Esophagus (tissue), 2 donors: ENCODE measurements around the gene SNRK. TPM values are rescaled to one million over a fixed set of nuclear protein-coding genes. Genes with fewer than 3 reads are reported as not detected.

Experiments used
- H3K27ac ChIP-seq, 2 donors: one replicate each; pipeline ENCODE4 v1.5.1; 2013; ENCODE audit warnings: low read depth in 2 of 2, mild to moderate bottlenecking in 2 of 2, inconsistent platforms in 1 of 2, low read length in 1 of 2, moderate library complexity in 1 of 2
- H3K27me3 ChIP-seq, 2 donors: one replicate each; pipeline ENCODE4 v1.6.1; 2013; ENCODE audit warnings: low read length in 2 of 2, control low read depth in 1 of 2, mild to moderate bottlenecking in 1 of 2; ENCODE audit not compliant: insufficient read depth in 2 of 2, control insufficient read depth in 1 of 2
- H3K36me3 ChIP-seq, 2 donors: one replicate each; pipeline ENCODE4 v1.6.1; 2013; ENCODE audit warnings: low read length in 1 of 2; ENCODE audit not compliant: control insufficient read depth in 2 of 2, insufficient read depth in 2 of 2
- H3K4me1 ChIP-seq, 2 donors: one replicate each; pipeline ENCODE4 v1.6.1; 2013; ENCODE audit warnings: low read length in 1 of 2; ENCODE audit not compliant: control insufficient read depth in 2 of 2, insufficient read depth in 2 of 2
- H3K4me3 ChIP-seq, 2 donors: one replicate each; pipeline ENCODE4 v1.5.1; 2013; ENCODE audit warnings: low read length in 2 of 2, mild to moderate bottlenecking in 2 of 2, low read depth in 1 of 2, moderate library complexity in 1 of 2
- H3K9me3 ChIP-seq, 2 donors: one replicate each; pipeline ENCODE4 v1.6.1; 2013; ENCODE audit warnings: mild to moderate bottlenecking in 2 of 2, low read depth in 1 of 2, low read length in 1 of 2, moderate library complexity in 1 of 2; ENCODE audit not compliant: control insufficient read depth in 2 of 2, insufficient read depth in 1 of 2
- WGBS, 2 donors: extraction: QIAGEN DNeasy Blood & Tissue Kit; methylation state at CpG; one replicate each; pipeline ENCODE4 v1.1.7; 2013; 5-methylcytosine and 5-hydroxymethylcytosine counted together
- polyA plus RNA-seq, 2 donors: library from polyadenylated mRNA; stranded (reverse); fragments of 200-250 nt; gene quantifications; one replicate each; pipeline ENCODE4 v1.2.3, GENCODE V29; 2013
- donor health status: healthy with polysubstance abuse.
- donor health status: Bipolar disorder and iron deficiency.

Gene SNRK
- polyA plus RNA-seq, 2 donors = 11.1 to 11.3 TPM

- 80 to 94% methylated on average over 5 of the region's 5 CpGs for WGBS, 2 donors
- Histone ChIP-seq H3K27me3 (no peaks in the 10 kb centered on the region), H3K4me3 (no peak overlapping the region), H3K9me3 (no peaks in the 10 kb centered on the region), H3K27ac (no peak overlapping the region), H3K4me1 (peaks cover 0 to 3% of the 10 kb centered on the region in 2 donors), H3K36me3 (no peaks in the 10 kb centered on the region)
Measured at GRCh38 chr3:43388175-43388574, 101.8 kb downstream of the SNRK start.

- Histone ChIP-seq H3K4me1 (peaks cover 0 to 3% of the 10 kb centered on the region in 2 donors), H3K4me3 (no peak overlapping the region), H3K27ac (no peak overlapping the region), H3K27me3 (no peaks in the 10 kb centered on the region), H3K9me3 (no peaks in the 10 kb centered on the region), H3K36me3 (no peaks in the 10 kb centered on the region)
Measured at GRCh38 chr3:43388915-43389314, 102.6 kb downstream of the SNRK start.

DNA sequence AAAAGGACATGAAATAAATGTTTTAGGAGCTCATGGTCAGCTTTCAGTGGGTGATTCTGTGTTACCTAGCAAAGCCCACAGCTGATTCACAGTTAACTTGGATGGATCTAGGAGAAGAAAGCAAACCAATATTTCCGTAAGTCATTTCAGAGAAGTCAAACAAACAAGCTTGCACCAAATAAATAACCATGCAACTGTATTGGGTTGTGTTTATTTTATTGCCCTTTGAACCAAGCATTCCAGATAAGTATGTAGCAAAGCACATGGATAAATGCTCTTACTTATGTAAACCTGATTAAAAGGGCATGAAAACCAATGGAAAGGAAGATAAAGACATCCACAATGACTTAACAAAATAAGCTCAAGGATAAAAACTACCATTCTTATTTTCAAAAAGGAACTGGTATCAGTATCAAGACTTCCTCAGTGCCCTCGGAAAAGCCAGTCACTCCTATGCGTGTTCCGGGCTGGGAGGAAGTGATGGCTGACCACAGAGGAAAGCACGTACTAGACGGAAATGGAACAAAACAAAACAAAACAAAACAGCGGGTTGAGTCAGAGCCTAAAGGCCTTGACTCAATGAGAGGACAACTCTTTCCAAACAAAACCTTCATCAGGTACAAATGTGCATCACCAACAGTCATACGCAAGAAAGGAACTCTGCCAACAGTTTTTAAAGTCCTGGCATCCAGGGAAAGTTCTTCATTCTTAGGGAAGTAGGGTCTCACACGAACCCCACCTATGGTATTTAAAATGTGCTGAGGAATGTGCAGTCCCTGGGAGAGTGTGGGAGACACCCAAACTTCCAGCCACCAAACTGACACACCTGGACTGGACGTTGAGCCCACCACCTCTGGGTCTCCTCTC, 103.3 kb downstream of the SNRK start:
- WGBS, 2 donors = 59 to 63% methylated on average over 10 of the region's 10 CpGs
- no peaks in the 10 kb centered on the region for H3K9me3 ChIP-seq
- H3K4me3 ChIP-seq = no peak overlapping the region
- H3K27ac ChIP-seq = peak overlapping the region; percentile 80 to 84
- H3K27me3 ChIP-seq = no peaks in the 10 kb centered on the region
- H3K36me3 ChIP-seq = no peaks in the 10 kb centered on the region
- peaks cover 0 to 3% of the 10 kb centered on the region in 2 donors for H3K4me1 ChIP-seq

DNA sequence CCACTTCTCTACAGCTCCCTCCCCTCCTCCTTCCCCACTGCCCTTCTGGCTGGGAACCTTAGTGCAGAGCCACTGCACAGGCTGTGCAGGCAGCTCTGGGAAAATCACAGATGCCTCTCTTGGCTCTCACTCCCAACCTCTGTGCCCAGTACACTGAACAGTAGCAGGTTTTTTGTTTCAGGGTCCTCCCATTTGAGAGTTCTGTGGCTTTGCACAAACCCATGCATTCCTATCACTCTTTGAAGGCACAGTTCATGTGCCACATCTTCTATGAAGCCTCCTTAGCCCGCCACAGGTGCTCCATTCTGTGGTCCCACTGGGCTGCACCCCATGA, 103.9 kb downstream of the SNRK start:
- Histone ChIP-seq H3K4me1 (peaks cover 0 to 3% of the 10 kb centered on the region in 2 donors), H3K9me3 (no peaks in the 10 kb centered on the region), H3K27ac (peak overlapping the region; percentile 80 to 84), H3K4me3 (no peak overlapping the region), H3K36me3 (no peaks in the 10 kb centered on the region), H3K27me3 (no peaks in the 10 kb centered on the region)
- WGBS, 2 donors = 65 to 87% methylated on average over 1 of the region's 1 CpG

GRCh38 chr3:43391621-43392020, 105.3 kb downstream of the SNRK start:
- H3K27ac ChIP-seq = no peak overlapping the region
- 75 to 98% methylated on average over 1 of the region's 1 CpG for WGBS, 2 donors

GRCh38 chr3:43394041-43394554, 107.8 kb downstream of the SNRK start:
- H3K9me3 ChIP-seq = no peaks in the 10 kb centered on the region
- no peaks in the 10 kb centered on the region for H3K27me3 ChIP-seq
- H3K27ac ChIP-seq = no peak overlapping the region
- 46 to 56% methylated on average over 2 of the region's 2 CpGs for WGBS, 2 donors
- peaks cover 0 to 3% of the 10 kb centered on the region in 2 donors for H3K4me1 ChIP-seq
- no peak overlapping the region for H3K4me3 ChIP-seq
- no peaks in the 10 kb centered on the region for H3K36me3 ChIP-seq

More at GRCh38 chr3:43391621-43392020, 105.3 kb downstream of the SNRK start:
- no peaks in the 10 kb centered on the region for H3K36me3 ChIP-seq
- peaks cover 0 to 3% of the 10 kb centered on the region in 2 donors for H3K4me1 ChIP-seq
- no peaks in the 10 kb centered on the region for H3K9me3 ChIP-seq
- H3K27me3 ChIP-seq = no peaks in the 10 kb centered on the region
- no peak overlapping the region for H3K4me3 ChIP-seq

DNA sequence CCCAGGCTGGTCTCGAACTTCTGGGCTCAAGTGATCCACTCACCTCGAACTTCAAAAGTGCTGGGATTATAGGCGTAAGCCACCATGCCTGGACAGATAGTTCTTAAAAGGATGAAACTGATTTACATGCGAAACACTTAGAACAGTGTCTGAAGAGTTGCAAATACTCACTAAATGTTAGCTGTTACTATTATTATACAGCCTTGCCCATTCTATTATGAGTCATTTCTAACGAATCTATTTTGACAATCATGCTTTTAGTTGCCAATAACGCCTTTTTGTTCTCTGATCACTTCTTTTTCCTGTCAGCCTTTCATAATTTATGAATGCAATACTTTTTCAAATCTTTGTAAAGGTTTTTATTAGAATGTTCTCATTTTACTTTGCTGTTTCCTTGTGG, 112.7 kb downstream of the SNRK start:
- no peak overlapping the region for H3K4me3 ChIP-seq
- H3K27ac ChIP-seq = no peak overlapping the region
- no peaks in the 10 kb centered on the region for H3K36me3 ChIP-seq
- no peaks in the 10 kb centered on the region for H3K9me3 ChIP-seq
- 71 to 86% methylated on average over 6 of the region's 6 CpGs for WGBS, 2 donors
- H3K27me3 ChIP-seq = no peaks in the 10 kb centered on the region
- no peaks in the 10 kb centered on the region for H3K4me1 ChIP-seq

DNA sequence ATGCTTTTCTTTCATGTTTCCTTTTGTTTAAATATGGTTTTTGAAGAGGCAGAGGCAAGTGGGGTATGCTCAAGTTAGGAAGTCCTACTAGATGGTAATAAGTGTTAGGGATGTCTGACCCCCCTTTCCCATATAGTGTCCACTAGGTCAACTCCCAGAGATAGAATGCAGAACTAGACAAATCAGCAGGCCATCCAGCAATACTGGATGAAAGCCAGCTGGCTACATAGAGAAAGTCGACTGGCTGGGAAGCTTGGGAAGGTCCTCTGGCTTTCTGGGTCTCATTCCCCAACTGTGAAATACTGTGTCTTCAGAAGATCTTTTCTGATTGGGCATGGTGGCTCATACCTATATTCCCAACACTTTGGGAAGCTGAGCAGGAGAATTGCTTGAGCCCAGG, 113.8 kb downstream of the SNRK start:
- Histone ChIP-seq H3K9me3 (no peaks in the 10 kb centered on the region), H3K4me1 (no peaks in the 10 kb centered on the region), H3K27ac (no peak overlapping the region), H3K4me3 (no peak overlapping the region), H3K27me3 (no peaks in the 10 kb centered on the region), H3K36me3 (no peaks in the 10 kb centered on the region)
- WGBS, 2 donors = 59 to 68% methylated on average over 1 of the region's 1 CpG
